BE2C (cell line): ENCODE measurements around the gene SH3BP5L.
"Not testable (repeated sequence)": the region's sequence is repeated elsewhere in the genome, so short reads cannot be mapped to it uniquely, and the experiment has no call there.

Experiments used
- DNase-seq: peaks from one replicate; pipeline ENCODE4 v3.0.0-alpha.2; 2020
- H3K27me3 ChIP-seq: fragments of 250-450 bp; sonication (Bioruptor Pico); 2 replicates; pipeline ENCODE4 v1.5.1; 2020; ENCODE audit warnings: mild to moderate bottlenecking
- H3K36me3 ChIP-seq: fragments of 250-450 bp; sonication (Bioruptor Pico); 2 replicates; pipeline ENCODE4 v1.5.1; 2020; ENCODE audit warnings: mild to moderate bottlenecking
- H3K4me1 ChIP-seq: fragments of 250-450 bp; sonication (Bioruptor Pico); 2 replicates; pipeline ENCODE4 v1.5.1; 2020
- H3K4me3 ChIP-seq: 2 replicates; pipeline ENCODE4 v1.5.1; 2011; ENCODE audit warnings: low read depth, low read length
- H3K9me3 ChIP-seq: fragments of 250-450 bp; sonication (Bioruptor Pico); 2 replicates; pipeline ENCODE4 v1.5.1; 2020
- CTCF ChIP-seq: IDR thresholded peaks from 2 replicates; pipeline ENCODE4 v1.5.1; 2012; ENCODE audit warnings: mild to moderate bottlenecking, low read depth, low read length

Gene SH3BP5L

GRCh38 chr1:248792342-248792741 is 33.4 kb downstream of the SH3BP5L start:
- Histone ChIP-seq H3K9me3 (no peaks in the 10 kb centered on the region), H3K4me3 (no peak overlapping the region), H3K27me3 (no peaks in the 10 kb centered on the region; the same call in 1 of the 2 replicates), H3K36me3 (no peaks in the 10 kb centered on the region), H3K4me1 (no peaks in the 10 kb centered on the region)
- TF ChIP-seq CTCF = no peak
- DNase-seq = no peak

- no peaks in the 10 kb centered on the region for H3K36me3 ChIP-seq
- no peak overlapping the region for H3K4me3 ChIP-seq
- H3K27me3 ChIP-seq = peaks cover 2% of the 10 kb centered on the region
- DNase-seq = no peak
- TF ChIP-seq CTCF = no peak
- H3K9me3 ChIP-seq = no peaks in the 10 kb centered on the region
- no peaks in the 10 kb centered on the region for H3K4me1 ChIP-seq
Measured at GRCh38 chr1:248791010-248791409, 34.7 kb downstream of the SH3BP5L start.

GRCh38 chr1:248790456-248790855 is 35.3 kb downstream of the SH3BP5L start:
- H3K4me3 ChIP-seq = no peak overlapping the region
- no peak for TF ChIP-seq CTCF
- peaks cover 3% of the 10 kb centered on the region for H3K27me3 ChIP-seq
- no peaks in the 10 kb centered on the region for H3K36me3 ChIP-seq
- H3K9me3 ChIP-seq = no peaks in the 10 kb centered on the region
- H3K4me1 ChIP-seq = no peaks in the 10 kb centered on the region
- DNase-seq = no peak

GRCh38 chr1:248789337-248789736 is 36.4 kb downstream of the SH3BP5L start:
- not testable (repeated sequence) for DNase-seq, H3K9me3 ChIP-seq, H3K4me3 ChIP-seq, H3K36me3 ChIP-seq, H3K27me3 ChIP-seq, H3K4me1 ChIP-seq

GRCh38 chr1:248788327-248788726 is 37.4 kb downstream of the SH3BP5L start:
- Histone ChIP-seq H3K4me1 (no peaks in the 10 kb centered on the region), H3K4me3 (no peak overlapping the region), H3K36me3 (no peaks in the 10 kb centered on the region), H3K27me3 (peaks cover 3% of the 10 kb centered on the region), H3K9me3 (no peaks in the 10 kb centered on the region)
- DNase-seq = no peak
- no peak for TF ChIP-seq CTCF

- H3K4me3 ChIP-seq = no peak overlapping the region
Measured at GRCh38 chr1:248787430-248787829, 38.3 kb downstream of the SH3BP5L start.

More at GRCh38 chr1:248787430-248787829, 38.3 kb downstream of the SH3BP5L start:
- Histone ChIP-seq H3K27me3 (peaks cover 3% of the 10 kb centered on the region), H3K36me3 (no peaks in the 10 kb centered on the region), H3K9me3 (no peaks in the 10 kb centered on the region), H3K4me1 (no peaks in the 10 kb centered on the region)
- TF ChIP-seq CTCF = no peak
- DNase-seq = no peak
